ENCODE measurements around the gene SCYGR3. TPM values are rescaled to one million over a fixed set of nuclear protein-coding genes. Genes with fewer than 3 reads are reported as not detected.

SCYGR3 gene
- total RNA-seq, 2 experiments from 2014 or later = not detected

DNA sequence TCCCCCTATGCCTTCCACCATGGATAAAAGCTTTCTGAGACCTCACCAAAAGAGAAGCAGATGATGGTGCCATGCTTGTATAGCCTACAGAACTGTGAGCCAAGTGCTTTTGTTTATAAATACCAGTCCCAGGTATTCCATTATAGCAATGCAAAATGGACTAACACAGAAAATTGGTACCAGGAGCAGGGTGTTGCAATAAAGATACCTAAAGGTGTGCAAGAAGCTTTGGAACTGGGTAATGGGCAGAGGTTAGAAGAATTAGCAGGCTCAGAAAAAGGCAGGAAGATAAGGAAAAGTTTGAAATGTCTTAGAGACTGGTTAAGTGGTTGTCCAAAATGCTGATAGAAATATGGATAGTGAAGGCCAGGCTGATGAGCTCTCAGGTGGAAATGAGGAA lies 32.3 kb downstream of the SCYGR3 start:
- H3K36me3 Mint-ChIP-seq (ENCODE audit: low read depth) = peaks cover 6% of the 10 kb centered on the region

DNA sequence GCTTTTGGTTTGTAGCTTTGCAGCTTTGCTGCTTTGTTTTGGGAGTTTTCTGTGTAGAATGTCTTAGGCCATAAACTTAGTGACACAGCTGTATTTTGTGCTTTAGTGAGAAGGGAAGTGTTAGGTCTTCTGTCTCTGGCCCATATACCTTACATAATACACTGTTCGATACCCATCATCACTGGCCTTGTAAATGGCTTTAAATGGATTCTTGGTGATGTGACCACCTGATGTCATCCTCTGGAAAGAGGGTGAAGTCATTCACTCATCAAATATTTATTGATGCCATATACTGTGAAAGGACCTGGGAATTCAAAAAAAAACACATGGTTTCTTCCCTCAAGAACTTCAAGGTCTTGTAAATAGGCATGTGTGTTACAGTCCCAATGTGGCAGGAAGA lies 34.8 kb downstream of the SCYGR3 start:
- no peaks in the 10 kb centered on the region for H3K4me1 Mint-ChIP-seq
- H3K27me3 Mint-ChIP-seq = peaks cover 22% of the 10 kb centered on the region
- DNase-seq = no peak
- POLR2A ChIA-PET = no interaction called here
- H3K36me3 Mint-ChIP-seq (ENCODE audit: low read depth) = peaks cover 6% of the 10 kb centered on the region
- intact Hi-C loops (cut with DNase I, micrococcal nuclease) = loop anchor here in 1 of 2 experiments (5.0 kb wide), 1 partner anchor 172 kb away; no protein-coding TSS in a partner anchor
- H3K9me3 Mint-ChIP-seq (ENCODE audit: low read depth) = peaks cover 13% of the 10 kb centered on the region
- H3K4me3 Mint-ChIP-seq = no peak overlapping the region
- ATAC-seq = no peak
- CTCF ChIA-PET = interaction anchor here (0.6 to 1.7 kb wide), 3 partner anchors 9 to 1995 kb away, joined by 3 to 4 read pairs (median 3); no protein-coding TSS in a partner anchor
- no peak overlapping the region for H3K27ac Mint-ChIP-seq

More for the DNA sequence above, 32.3 kb downstream of the SCYGR3 start:
- ATAC-seq (no peak), DNase-seq (no peak)
- CTCF ChIA-PET = interaction anchor here (1.6 kb wide), 1 partner anchor 15 kb away, joined by 5 read pairs; no protein-coding TSS in a partner anchor
- H3K4me3 Mint-ChIP-seq = no peak overlapping the region
- no peak overlapping the region for H3K27ac Mint-ChIP-seq
- peaks cover 13% of the 10 kb centered on the region for H3K9me3 Mint-ChIP-seq (ENCODE audit: low read depth)
- H3K4me1 Mint-ChIP-seq = no peaks in the 10 kb centered on the region
- peaks cover 17% of the 10 kb centered on the region for H3K27me3 Mint-ChIP-seq
- POLR2A ChIA-PET = no interaction called here
- intact Hi-C loops (cut with DNase I, micrococcal nuclease) = no loop called here

DNA sequence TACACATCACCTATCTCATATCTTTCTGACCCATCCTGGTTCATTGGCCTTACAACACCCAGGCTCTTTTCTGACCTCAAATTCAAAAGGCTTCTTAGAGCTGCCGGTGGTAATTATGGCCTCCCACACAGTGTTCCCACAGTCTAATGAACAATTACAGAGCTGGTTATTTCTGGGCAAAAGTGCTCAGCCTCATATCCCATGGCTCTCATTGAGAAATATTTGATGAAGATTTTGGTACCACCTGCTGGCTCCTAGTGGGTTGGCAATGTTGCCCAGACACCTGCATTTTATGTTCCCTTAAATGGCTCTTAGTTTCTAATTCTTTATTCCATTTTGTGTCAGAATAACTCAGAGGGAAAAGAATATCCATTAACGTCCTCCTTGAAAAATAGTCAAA lies 36.0 kb downstream of the SCYGR3 start:
- CTCF ChIA-PET = no interaction called here

DNA sequence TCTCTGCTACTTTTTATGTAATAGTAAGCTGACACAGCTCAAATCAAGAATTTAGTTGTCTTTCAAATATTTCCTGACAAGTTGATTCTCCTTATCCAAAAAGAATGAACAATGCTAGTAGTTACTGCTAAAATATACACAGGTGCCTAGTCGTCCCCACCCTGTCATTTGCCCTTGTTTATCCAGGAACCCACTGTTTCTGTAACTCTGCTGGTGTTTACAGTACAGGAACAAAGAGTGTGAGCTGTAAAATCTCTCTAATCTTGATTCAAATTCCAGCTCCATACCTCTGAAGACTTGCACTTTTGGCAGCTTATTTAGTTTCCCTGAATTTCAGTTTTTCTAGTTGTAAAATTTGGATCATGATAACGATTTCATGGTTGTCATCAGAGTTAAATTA lies 37.1 kb downstream of the SCYGR3 start:
- intact Hi-C loops (cut with DNase I, micrococcal nuclease) = loop anchor here in 1 of 2 experiments (5.0 kb wide), 1 partner anchor 170 kb away; no protein-coding TSS in a partner anchor

More for the DNA sequence above, 36.0 kb downstream of the SCYGR3 start:
- intact Hi-C loops (cut with DNase I, micrococcal nuclease) = loop anchor here in 1 of 2 experiments (5.0 kb wide), 1 partner anchor 171 kb away; no protein-coding TSS in a partner anchor
- ATAC-seq = no peak
- Mint-ChIP-seq H3K9me3 (ENCODE audit: low read depth) (peaks cover 11% of the 10 kb centered on the region), H3K27ac (no peak overlapping the region), H3K4me1 (no peaks in the 10 kb centered on the region), H3K36me3 (ENCODE audit: low read depth) (peaks cover 6% of the 10 kb centered on the region), H3K27me3 (peaks cover 22% of the 10 kb centered on the region), H3K4me3 (no peak overlapping the region)
- POLR2A ChIA-PET = no interaction called here
- DNase-seq = no peak

GRCh38 chr2:227576812-227577211 lies 37.8 kb downstream of the SCYGR3 start:
- Mint-ChIP-seq H3K9me3 (ENCODE audit: low read depth) (no peaks in the 10 kb centered on the region), H3K27ac (no peak overlapping the region), H3K4me3 (no peak overlapping the region), H3K27me3 (peaks cover 15% of the 10 kb centered on the region), H3K36me3 (ENCODE audit: low read depth) (no peaks in the 10 kb centered on the region), H3K4me1 (no peaks in the 10 kb centered on the region)
- ChIA-PET CTCF (interaction anchor here (1.0 kb wide), 1 partner anchor 30 kb away, joined by 3 read pairs; no protein-coding TSS in a partner anchor), POLR2A (no interaction called here)
- ATAC-seq = no peak
- intact Hi-C loops (cut with DNase I, micrococcal nuclease) = loop anchor here in 1 of 2 experiments (5.0 kb wide), 1 partner anchor 170 kb away; no protein-coding TSS in a partner anchor
- DNase-seq = no peak

More for the DNA sequence above, 37.1 kb downstream of the SCYGR3 start:
- ChIA-PET POLR2A (no interaction called here), CTCF (interaction anchor here (1.0 kb wide), 1 partner anchor 31 kb away, joined by 3 read pairs; no protein-coding TSS in a partner anchor)
- ATAC-seq (no peak), DNase-seq (no peak)
- Mint-ChIP-seq H3K27me3 (peaks cover 22% of the 10 kb centered on the region), H3K9me3 (ENCODE audit: low read depth) (peaks cover 7% of the 10 kb centered on the region), H3K27ac (no peak overlapping the region), H3K4me1 (no peaks in the 10 kb centered on the region), H3K36me3 (ENCODE audit: low read depth) (peaks cover 2% of the 10 kb centered on the region), H3K4me3 (no peak overlapping the region)

GRCh38 chr2:227576110-227576509 lies 38.5 kb downstream of the SCYGR3 start:
- Mint-ChIP-seq H3K27ac (no peak overlapping the region), H3K4me3 (no peak overlapping the region), H3K27me3 (peaks cover 13% of the 10 kb centered on the region), H3K9me3 (ENCODE audit: low read depth) (no peaks in the 10 kb centered on the region), H3K36me3 (ENCODE audit: low read depth) (no peaks in the 10 kb centered on the region), H3K4me1 (no peaks in the 10 kb centered on the region)
- DNase-seq (no peak), ATAC-seq (no peak)
- ChIA-PET CTCF (interaction anchor here (0.6 to 1.1 kb wide), 2 partner anchors 13 to 299 kb away, joined by 3 read pairs; no protein-coding TSS in a partner anchor), POLR2A (interaction anchor here (0.6 kb wide), 1 partner anchor 10 kb away, joined by 3 read pairs; no protein-coding TSS in a partner anchor)
- intact Hi-C loops (cut with DNase I, micrococcal nuclease) = loop anchor here in 1 of 2 experiments (5.0 kb wide), 1 partner anchor 169 kb away; no protein-coding TSS in a partner anchor

DNA sequence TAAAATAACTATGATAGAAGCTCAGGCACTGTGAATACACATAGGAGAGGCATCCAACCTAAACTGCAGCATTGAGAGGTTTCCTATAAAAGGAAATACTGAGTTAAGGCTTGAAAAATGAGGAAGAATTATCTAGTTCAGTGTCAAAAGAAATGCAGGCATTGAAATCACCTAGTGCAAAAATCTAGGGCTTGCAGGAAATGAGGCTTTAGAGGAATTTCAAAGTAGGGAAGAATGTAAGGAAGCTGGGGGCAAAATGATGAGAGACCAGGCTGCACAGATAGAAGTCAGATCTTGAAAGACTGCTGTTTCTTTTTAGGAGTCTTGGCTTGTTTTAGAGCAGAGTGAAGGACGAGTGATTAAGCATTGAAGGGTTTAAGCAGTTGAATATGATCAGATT lies 44.0 kb downstream of the SCYGR3 start:
- Mint-ChIP-seq H3K27ac (no peak overlapping the region), H3K36me3 (ENCODE audit: low read depth) (no peaks in the 10 kb centered on the region), H3K27me3 (no peaks in the 10 kb centered on the region), H3K9me3 (ENCODE audit: low read depth) (no peaks in the 10 kb centered on the region), H3K4me3 (no peak overlapping the region), H3K4me1 (no peaks in the 10 kb centered on the region)
- no peak for ATAC-seq
- POLR2A ChIA-PET = no interaction called here
- CTCF ChIA-PET = no interaction called here
- no peak for DNase-seq
- intact Hi-C loops (cut with DNase I, micrococcal nuclease) = no loop called here

DNA sequence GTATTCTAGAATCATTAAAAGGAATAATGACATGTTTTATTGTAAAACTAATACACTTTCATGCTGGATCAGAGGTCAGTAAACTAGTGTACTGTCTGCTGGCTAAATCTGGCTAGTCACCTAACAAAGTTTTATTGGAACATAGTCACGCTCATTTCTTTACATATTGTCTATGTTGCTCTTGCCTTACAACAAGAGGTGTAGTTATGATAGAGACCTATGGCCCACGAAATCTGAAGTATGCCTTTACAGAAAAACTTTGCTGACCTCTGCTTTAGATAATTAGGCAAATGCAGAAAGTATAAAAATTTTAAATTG lies 45.8 kb downstream of the SCYGR3 start:
- Mint-ChIP-seq H3K36me3 (ENCODE audit: low read depth) (no peaks in the 10 kb centered on the region), H3K27me3 (no peaks in the 10 kb centered on the region), H3K9me3 (ENCODE audit: low read depth) (no peaks in the 10 kb centered on the region), H3K4me3 (no peak overlapping the region), H3K27ac (no peak overlapping the region), H3K4me1 (no peaks in the 10 kb centered on the region)
- intact Hi-C loops (cut with DNase I, micrococcal nuclease) = loop anchor here in 1 of 2 experiments (5.0 to 10.0 kb wide), 2 partner anchors 87 to 164 kb away; no protein-coding TSS in a partner anchor
- POLR2A ChIA-PET = no interaction called here
- DNase-seq (no peak), ATAC-seq (no peak)
- CTCF ChIA-PET = no interaction called here

GRCh38 chr2:227566012-227566411 lies 48.6 kb downstream of the SCYGR3 start:
- ChIA-PET CTCF (interaction anchor here (1.0 kb wide), 1 partner anchor 93 kb away, joined by 3 read pairs; no protein-coding TSS in a partner anchor), POLR2A (interaction anchor here (0.6 kb wide), 1 partner anchor 10 kb away, joined by 3 read pairs; no protein-coding TSS in a partner anchor)
- H3K36me3 Mint-ChIP-seq (ENCODE audit: low read depth) = peaks cover 4% of the 10 kb centered on the region
- ATAC-seq = no peak
- intact Hi-C loops (cut with DNase I, micrococcal nuclease) = loop anchor here in 1 of 2 experiments (5.0 to 10.0 kb wide), 2 partner anchors 84 to 161 kb away; no protein-coding TSS in a partner anchor
- no peak overlapping the region for H3K4me3 Mint-ChIP-seq
- no peaks in the 10 kb centered on the region for H3K9me3 Mint-ChIP-seq (ENCODE audit: low read depth)
- DNase-seq = no peak
- H3K27ac Mint-ChIP-seq = no peak overlapping the region
- H3K27me3 Mint-ChIP-seq = no peaks in the 10 kb centered on the region
- H3K4me1 Mint-ChIP-seq = no peaks in the 10 kb centered on the region

- ChIA-PET POLR2A (no interaction called here), CTCF (interaction anchor here (1.5 kb wide), 1 partner anchor 10 kb away, joined by 4 read pairs; no protein-coding TSS in a partner anchor)
- Mint-ChIP-seq H3K4me3 (no peak overlapping the region), H3K9me3 (ENCODE audit: low read depth) (no peaks in the 10 kb centered on the region), H3K27me3 (no peaks in the 10 kb centered on the region), H3K4me1 (no peaks in the 10 kb centered on the region), H3K36me3 (ENCODE audit: low read depth) (peaks cover 4% of the 10 kb centered on the region), H3K27ac (no peak overlapping the region)
- no peak for DNase-seq
- intact Hi-C loops (cut with DNase I, micrococcal nuclease) = loop anchor here in 1 of 2 experiments (5.0 to 10.0 kb wide), 2 partner anchors 83 to 160 kb away; no protein-coding TSS in a partner anchor
- ATAC-seq = no peak
Measured at GRCh38 chr2:227565080-227565479, 49.6 kb downstream of the SCYGR3 start.

All from activated CD4-positive, alpha-beta T cell treated with anti-CD3 and anti-CD28 coated beads for 36 hours (primary cell).